Measurements from ENCODE around the gene VAMP3.

GRCh38 chr1:7768583-7768982, 2.5 kb upstream of the VAMP3 start:
- TF ChIP-seq, protein P1, sequence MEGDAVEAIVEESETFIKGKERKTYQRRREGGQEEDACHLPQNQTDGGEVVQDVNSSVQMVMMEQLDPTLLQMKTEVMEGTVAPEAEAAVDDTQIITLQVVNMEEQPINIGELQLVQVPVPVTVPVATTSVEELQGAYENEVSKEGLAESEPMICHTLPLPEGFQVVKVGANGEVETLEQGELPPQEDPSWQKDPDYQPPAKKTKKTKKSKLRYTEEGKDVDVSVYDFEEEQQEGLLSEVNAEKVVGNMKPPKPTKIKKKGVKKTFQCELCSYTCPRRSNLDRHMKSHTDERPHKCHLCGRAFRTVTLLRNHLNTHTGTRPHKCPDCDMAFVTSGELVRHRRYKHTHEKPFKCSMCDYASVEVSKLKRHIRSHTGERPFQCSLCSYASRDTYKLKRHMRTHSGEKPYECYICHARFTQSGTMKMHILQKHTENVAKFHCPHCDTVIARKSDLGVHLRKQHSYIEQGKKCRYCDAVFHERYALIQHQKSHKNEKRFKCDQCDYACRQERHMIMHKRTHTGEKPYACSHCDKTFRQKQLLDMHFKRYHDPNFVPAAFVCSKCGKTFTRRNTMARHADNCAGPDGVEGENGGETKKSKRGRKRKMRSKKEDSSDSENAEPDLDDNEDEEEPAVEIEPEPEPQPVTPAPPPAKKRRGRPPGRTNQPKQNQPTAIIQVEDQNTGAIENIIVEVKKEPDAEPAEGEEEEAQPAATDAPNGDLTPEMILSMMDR (IDR thresholded peaks at IDR 0.05; ENCODE audit: low read depth, low read length) = no peak
- TF ChIP-seq MAX (IDR thresholded peaks at IDR 0.05; ENCODE audit: low read depth, low read length) (no peak), POLR2A (IDR thresholded peaks at IDR 0.05; ENCODE audit: extremely low read depth, insufficient read length) (no peak)
